ENCODE data around the gene CIB4.

Gene CIB4

DNA sequence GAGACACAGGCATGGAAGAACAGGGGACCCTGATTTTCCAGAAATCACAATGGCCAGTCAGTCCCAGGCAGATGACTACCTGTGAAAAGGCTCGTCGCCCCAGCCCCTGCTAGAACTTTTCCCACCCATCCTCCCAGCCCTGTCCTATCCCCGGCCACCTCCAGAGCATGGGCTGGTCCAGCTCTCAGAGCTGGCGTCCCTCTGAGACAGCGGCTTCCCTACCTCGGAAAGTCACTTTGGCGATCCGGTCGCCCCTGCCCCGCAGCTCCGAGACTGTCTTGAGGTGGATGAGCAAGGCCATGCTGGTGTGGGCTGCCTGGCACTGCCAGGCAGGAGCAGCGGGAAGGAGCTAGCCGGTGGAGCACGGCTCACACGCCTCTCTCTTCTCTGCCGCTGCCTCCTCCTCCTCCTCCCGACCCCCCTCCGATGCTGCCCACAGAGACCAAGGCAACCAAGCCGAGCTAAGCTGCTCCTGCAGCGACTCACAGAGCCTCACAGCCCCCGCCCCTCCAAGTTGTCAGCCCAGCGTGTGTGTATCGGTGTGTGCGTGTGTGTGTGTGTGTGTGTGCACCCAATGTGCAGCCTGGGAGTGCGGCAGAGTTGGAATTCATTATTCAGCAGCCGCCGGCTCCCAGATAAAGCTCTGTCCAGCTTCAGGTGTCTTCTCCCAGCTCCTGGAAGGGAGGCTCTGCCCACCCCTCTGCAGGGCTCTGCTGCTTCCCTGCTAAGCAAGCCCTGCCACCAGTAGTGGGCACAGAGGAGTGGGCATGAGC, 82.7 kb downstream of the CIB4 start:
- H3K9me3 Mint-ChIP-seq = no peaks in the 10 kb centered on the region
- peak overlapping the region in 1 of 3 experiments; percentile 27 for H3K4me3 Mint-ChIP-seq
- TF ChIP-seq, protein P1, sequence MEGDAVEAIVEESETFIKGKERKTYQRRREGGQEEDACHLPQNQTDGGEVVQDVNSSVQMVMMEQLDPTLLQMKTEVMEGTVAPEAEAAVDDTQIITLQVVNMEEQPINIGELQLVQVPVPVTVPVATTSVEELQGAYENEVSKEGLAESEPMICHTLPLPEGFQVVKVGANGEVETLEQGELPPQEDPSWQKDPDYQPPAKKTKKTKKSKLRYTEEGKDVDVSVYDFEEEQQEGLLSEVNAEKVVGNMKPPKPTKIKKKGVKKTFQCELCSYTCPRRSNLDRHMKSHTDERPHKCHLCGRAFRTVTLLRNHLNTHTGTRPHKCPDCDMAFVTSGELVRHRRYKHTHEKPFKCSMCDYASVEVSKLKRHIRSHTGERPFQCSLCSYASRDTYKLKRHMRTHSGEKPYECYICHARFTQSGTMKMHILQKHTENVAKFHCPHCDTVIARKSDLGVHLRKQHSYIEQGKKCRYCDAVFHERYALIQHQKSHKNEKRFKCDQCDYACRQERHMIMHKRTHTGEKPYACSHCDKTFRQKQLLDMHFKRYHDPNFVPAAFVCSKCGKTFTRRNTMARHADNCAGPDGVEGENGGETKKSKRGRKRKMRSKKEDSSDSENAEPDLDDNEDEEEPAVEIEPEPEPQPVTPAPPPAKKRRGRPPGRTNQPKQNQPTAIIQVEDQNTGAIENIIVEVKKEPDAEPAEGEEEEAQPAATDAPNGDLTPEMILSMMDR (IDR thresholded peaks at IDR 0.05; ENCODE audit: unreplicated experiment in 3 of 3) = no peak
- H3K27me3 Mint-ChIP-seq (ENCODE audit: low read depth) = peaks cover 61% of the 10 kb centered on the region
- H3K27ac Mint-ChIP-seq = no peak overlapping the region
- H3K4me1 Mint-ChIP-seq = peaks cover 4% of the 10 kb centered on the region
- H3K36me3 Mint-ChIP-seq (ENCODE audit: low read depth) = no peaks in the 10 kb centered on the region

DNA sequence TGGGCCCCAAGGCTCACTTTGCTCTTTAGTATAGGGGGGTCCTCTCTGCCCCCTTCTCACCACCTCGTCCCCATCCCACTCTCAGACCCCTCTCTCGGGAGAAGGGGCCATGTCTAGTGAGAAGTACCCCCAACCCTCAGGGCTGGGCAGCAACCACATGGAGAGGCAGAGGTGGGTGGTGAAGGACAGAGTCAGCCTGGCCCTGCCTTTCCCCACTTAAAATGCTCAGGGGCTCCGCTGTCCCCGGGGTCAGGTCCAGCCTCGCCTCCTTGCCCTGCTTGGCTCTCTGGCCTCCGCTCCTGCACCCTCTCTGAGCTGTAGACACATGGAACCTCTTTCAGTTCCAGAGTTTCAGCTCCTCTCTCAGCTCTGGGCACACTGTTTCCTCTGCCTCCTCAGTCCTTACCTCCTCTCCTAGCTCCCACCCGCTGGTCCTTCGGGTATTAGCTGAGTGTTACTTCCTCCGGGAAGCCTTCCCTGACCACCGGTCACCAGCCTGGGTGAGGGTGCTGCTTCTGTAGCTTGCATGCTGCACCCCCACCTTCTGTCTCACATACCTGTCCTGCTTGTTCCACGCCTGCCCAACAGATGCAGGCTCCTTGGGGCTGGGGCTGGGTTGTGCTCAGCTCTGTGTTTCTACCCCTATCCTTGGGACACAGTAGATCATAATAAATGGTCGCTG, 83.8 kb downstream of the CIB4 start:
- TF ChIP-seq, protein P1 (IDR thresholded peaks at IDR 0.05; ENCODE audit: unreplicated experiment in 3 of 3) = no peak
- H3K27ac Mint-ChIP-seq = no peak overlapping the region
- H3K27me3 Mint-ChIP-seq (ENCODE audit: low read depth) = peaks cover 61% of the 10 kb centered on the region
- H3K9me3 Mint-ChIP-seq = no peaks in the 10 kb centered on the region
- no peaks in the 10 kb centered on the region for H3K36me3 Mint-ChIP-seq (ENCODE audit: low read depth)
- no peak overlapping the region for H3K4me3 Mint-ChIP-seq
- no peaks in the 10 kb centered on the region for H3K4me1 Mint-ChIP-seq

DNA sequence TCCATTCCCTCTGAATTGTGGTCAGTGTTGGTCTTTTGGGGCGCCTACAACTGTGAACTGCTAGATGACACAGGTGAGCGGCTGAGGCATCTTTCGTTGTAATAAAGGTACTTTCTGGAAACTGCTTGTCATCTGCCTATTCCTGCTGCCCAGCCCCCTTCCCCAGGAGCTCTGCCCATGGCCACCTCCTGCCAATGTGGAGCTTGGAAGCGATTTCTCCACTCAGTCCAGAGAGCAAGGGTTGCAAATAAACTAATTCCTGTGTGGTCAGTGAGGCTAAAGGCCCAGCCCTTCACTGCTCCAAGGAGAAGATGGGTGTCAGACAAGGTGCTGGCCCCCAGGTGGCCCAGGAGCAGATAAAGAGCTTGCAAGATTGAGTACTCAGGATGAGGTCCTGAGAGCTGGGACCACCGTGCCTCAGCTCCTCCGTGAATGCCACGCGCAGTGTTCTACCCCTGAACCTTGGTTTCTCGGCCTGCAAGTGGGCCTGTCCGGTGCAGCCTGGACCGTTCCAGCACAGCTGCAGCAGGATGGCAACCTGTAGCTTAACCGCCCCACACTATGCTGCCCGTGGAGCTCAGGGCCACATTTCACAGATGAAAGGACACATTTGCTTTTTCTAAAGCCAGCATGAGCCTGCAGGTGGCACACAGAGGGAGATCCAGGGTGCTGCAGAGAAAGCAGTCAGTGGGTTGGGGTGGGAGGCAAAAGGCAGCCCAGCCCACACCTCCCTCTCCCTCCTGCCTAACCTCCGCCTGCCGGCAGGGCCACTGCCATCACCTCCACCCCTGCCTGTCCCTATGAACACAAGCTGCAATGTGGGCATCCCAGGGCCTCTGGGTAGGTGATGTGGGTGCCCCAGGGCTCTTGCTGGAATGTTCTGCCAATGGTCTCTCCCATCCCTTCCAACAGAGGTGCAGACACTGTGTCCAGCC, 84.6 kb downstream of the CIB4 start:
- peaks cover 58% of the 10 kb centered on the region for H3K27me3 Mint-ChIP-seq (ENCODE audit: low read depth)

DNA sequence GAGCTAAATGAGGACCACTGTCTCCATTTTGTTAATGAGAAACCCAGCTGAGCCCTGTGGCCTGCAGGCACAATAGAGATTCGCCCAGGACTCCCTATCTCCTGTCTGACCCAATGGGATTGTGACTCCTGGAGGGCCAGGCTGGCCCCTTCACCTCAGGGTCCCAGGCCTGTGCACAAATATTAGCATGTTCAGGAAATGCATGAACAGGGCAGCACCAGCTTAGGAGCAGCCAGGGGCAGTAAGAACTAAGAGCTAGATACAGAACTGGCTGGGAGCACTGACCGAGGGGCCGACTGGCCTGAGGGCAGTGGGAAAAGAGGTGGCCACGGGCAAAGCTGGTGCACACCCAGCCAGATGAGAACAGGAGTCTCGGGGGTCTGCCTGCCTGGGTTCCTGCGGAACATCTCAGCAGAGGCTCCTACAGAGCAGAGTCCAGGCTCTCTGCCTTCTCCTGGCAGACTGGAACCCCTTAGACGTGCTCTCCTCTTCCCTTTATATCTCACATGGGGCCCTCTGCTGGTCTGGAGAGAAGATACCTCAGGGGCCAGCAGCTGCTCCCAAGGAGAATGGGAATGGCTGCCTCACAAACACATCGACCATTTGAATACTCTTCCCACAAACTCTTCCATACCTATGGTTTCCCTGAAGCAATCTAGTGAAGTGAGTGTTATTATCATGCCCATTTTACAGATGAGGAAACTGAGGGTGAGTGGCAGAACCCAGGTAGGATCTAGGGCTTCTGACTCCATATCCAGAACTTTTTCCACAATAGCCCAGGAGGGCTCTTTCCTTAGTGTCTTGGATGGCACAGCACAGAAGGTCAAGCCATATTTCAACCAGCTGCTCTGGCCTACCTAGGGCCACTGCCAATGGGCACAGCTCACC, 85.7 kb downstream of the CIB4 start:
- TF ChIP-seq, protein P1 (IDR thresholded peaks at IDR 0.05; ENCODE audit: unreplicated experiment in 3 of 3) = no peak

More for the DNA sequence above, 84.6 kb downstream of the CIB4 start:
- Mint-ChIP-seq H3K4me1 (no peaks in the 10 kb centered on the region), H3K36me3 (ENCODE audit: low read depth) (no peaks in the 10 kb centered on the region), H3K9me3 (no peaks in the 10 kb centered on the region), H3K4me3 (no peak overlapping the region), H3K27ac (no peak overlapping the region)
- TF ChIP-seq, protein P1 (IDR thresholded peaks at IDR 0.05; ENCODE audit: unreplicated experiment in 3 of 3) = no peak

More for the DNA sequence above, 85.7 kb downstream of the CIB4 start:
- no peaks in the 10 kb centered on the region for H3K4me1 Mint-ChIP-seq
- H3K27me3 Mint-ChIP-seq (ENCODE audit: low read depth) = peaks cover 59% of the 10 kb centered on the region
- H3K27ac Mint-ChIP-seq = no peak overlapping the region
- no peaks in the 10 kb centered on the region for H3K9me3 Mint-ChIP-seq
- no peak overlapping the region for H3K4me3 Mint-ChIP-seq
- H3K36me3 Mint-ChIP-seq (ENCODE audit: low read depth) = no peaks in the 10 kb centered on the region
